Hepatocyte (in vitro differentiated cells): Measurements from ENCODE around the gene CWH43.
"Not testable (repeated sequence)": the region's sequence is repeated elsewhere in the genome, so short reads cannot be mapped to it uniquely, and the experiment has no call there.

Source experiments
- CTCF ChIP-seq: fragments of 200-600 bp; sonication (generic); IDR thresholded peaks from 2 replicates; pipeline ENCODE4 v1.5.1; 2016; ENCODE audit warnings: antibody characterized with exemption, mild to moderate bottlenecking; ENCODE audit not compliant: poor library complexity
- EZH2 ChIP-seq: fragments of 200-600 bp; sonication (generic); IDR thresholded peaks from 2 replicates; pipeline ENCODE4 v1.6.1; 2016; ENCODE audit warnings: antibody characterized with exemption, mild to moderate bottlenecking, borderline replicate concordance

GRCh38 chr4:49096627-49097026 is 110.6 kb downstream of the CWH43 start:
- TF ChIP-seq CTCF, EZH2: not testable (repeated sequence)
